Stimulated activated CD4-positive, alpha-beta T cell treated with anti-CD3 and anti-CD28 coated beads, Interleukin-12 subunit alpha, Interleukin-12 subunit beta, amount 100 ng/mL, for 24 hours (primary cell): ENCODE results near the gene SLC40A1.

Source experiments
- DNase-seq, 2 experiments: peaks; one replicate each; pipeline ENCODE4 v3.0.0-alpha.2; 2020; ENCODE audit warnings: low read depth in 2 of 2

Gene SLC40A1

DNA sequence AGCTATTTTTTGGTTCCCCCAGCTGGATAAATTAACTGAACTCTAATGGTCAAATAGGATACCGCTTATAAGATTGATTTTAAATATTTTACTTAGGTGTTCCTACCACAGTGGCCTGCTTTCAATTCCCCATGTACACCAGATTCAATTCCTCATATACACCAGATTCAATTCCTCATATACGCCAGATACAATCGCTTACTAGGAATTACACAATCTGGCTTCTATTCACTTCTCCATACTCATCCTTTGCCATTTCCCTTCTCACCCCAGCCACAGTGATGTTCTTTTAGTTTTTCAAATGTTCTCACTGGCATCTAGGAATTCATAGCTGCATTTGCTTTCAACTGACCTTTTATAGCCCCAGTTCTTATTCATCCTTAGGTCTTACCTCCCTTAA is 66.5 kb downstream of the SLC40A1 start:
- DNase-seq, result no peak

DNA sequence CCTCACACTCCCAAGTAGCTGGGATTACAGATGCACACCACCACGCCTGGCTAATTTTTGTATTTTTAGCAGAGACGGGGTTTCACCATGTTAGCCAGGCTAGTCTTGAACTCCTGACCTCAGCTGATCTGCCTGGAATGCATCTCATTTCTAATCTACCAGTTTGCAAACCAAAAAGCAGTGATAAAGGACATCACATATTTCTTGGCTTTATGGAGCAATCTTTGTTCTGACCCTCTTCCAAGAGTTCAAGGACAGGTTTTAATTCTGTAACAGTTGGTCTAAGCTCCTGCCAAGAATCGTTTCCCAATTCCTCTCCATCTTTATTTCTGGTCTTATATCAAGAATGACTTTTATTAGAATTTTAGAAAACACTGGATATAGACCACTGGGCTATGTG is 67.7 kb downstream of the SLC40A1 start:
- no peak for DNase-seq

GRCh38 chr2:189511960-189512319 is 68.6 kb downstream of the SLC40A1 start:
- no peak for DNase-seq

- DNase-seq, result no peak
These were observed 69.2 kb downstream of the SLC40A1 start for GRCh38 chr2:189511210-189511959.
